GM19193 (cell line): Measurements from ENCODE around the gene CACNA1D.

Source experiments
- POLR2A ChIP-seq: IDR thresholded peaks from 4 replicates; pipeline ENCODE4 v1.6.1; 2011; ENCODE audit not compliant: insufficient read depth, insufficient read length; ENCODE audit errors: extremely low read depth

The CACNA1D gene

DNA sequence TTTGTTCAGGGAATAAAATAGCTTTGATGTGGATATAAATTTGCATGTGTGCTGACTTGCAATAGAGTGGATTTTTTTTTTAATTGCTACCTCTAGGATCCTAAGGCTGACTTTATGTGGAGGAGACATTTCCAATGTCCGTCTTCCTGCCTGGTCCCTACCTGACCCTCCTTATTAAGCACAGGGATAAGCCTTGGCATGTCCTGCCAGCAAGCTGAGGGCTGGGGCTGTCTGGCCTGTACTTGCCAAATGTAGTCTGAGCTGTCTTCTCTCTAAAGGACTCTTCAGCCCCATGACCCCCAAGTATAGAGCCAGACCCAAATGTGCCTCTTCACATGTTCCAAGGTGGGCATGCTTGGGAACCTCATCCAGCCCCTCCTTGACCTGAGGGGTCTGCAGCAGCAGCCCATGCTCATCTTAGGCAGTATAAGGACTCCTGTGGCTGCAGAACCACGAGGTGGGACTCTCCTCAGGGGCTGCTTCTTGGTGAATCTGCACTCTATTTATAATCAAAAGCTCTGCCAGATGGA, 88.8 kb downstream of the CACNA1D start:
- no peak for TF ChIP-seq POLR2A

DNA sequence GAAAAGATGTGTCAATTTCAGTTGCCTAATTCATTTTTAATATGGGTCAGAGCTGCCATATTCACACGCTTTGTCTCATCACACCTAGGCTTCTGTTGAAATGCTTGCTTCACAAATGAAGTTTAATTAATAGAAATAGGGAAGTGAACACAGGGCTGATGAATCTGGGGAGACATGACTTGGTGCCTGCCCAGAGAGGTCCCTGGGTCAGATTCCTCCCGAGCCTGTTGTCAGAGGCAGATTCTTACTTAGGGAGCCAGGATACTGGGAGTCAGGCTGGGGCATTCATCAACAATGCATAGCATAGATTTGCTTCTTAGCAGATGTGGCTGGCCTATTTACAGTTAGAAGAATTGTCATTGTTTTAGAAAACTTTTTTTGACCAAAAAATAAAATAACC, 90.6 kb downstream of the CACNA1D start:
- TF ChIP-seq POLR2A, result no peak

DNA sequence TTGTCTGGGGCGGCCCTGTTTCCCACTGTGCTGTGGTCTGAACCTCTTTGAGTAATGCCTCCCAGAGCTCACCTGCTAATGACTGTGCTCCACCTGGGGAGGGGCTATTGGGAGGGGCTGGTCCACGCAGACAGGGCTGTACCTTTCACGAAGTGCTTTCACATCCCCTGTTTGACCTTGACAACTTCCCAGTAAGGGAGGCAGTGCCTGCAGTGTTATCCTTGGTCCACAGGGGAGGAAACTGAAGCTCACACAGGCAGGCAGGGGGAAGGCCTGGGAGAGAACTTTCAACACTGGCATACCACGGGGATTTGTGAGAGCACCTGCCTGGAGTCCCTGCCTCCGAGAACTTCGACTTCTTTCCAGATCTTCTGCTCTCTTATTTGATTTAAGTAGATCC, 91.2 kb downstream of the CACNA1D start:
- TF ChIP-seq POLR2A, result no peak

DNA sequence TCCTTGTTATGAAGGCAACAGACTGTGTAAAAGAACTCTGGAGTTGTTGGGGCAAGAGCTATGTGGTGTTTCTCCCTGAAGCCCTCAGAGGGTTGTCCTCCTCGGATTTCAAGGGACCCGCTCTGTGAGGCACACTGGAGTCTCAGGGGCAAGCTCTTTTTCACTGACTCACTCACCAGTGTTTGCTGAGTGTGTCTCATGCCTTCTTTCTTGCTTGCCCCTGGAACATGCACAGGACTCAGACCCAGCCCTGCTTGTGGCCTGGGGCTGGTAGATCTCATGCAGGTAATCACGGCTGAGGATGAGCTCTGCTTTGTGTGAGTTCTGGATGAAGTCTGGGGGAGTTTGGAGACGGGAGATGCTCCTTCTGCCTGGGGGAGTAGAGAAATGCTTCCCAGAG, 93.7 kb downstream of the CACNA1D start:
- TF ChIP-seq POLR2A, result no peak

DNA sequence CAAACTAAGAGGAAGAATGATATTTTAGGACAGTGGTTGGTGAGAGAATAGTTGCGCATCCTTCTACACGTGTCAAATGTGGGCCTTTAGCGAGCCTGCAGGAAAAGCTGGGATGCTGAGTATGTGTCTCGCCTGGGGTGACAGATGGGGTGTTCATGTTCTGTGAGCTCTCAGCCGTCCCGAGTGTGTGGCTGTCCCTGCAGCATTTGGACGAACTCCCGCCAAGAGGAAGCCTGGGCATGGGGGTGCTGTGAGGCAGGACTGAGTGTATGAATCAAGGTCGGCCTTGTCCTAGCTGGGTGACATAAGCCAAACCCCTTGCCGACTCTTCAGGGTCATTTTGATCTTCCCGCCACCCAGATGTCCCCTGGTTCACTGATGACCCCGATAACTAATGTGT, 94.8 kb downstream of the CACNA1D start:
- TF ChIP-seq POLR2A, result no peak

DNA sequence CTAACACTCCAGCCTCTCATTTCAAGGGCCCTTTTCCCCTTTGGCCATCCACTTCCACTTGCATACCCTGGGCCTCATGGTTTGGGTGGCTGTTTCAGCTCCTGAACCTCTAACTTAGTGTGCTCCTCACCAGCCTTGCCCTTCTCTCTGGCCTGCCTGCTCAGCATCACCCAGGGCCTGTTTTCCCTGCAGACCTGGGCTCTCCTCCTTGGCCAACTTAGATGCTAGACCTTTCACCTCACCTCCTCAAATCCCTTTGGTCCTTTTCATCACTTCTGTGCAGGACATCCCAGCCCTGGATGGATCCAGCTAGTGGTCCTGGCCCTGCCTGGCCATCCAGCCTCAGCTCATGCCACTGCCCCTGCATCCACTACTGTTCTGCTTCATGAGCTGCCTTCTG, 95.4 kb downstream of the CACNA1D start:
- no peak for TF ChIP-seq POLR2A

DNA sequence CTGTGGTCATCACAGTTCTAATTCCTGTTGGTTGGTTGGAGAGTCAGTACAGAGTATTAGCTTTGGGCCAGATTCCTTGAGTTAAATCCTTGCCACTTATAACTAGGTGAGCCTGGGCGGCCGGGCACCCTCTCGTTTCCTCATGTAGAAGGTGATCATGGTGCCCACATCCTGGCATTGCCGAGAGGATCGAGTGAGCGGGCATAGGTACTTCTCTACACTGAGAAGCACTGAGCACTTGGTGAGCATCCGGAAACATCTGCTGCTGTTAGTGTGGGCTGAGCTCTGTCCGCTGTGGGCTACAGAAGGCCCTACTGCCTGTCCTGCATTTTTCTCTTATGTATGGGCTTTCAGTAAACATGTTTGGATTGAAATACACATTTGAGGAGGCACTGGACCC, 96.2 kb downstream of the CACNA1D start:
- TF ChIP-seq POLR2A, result no peak

DNA sequence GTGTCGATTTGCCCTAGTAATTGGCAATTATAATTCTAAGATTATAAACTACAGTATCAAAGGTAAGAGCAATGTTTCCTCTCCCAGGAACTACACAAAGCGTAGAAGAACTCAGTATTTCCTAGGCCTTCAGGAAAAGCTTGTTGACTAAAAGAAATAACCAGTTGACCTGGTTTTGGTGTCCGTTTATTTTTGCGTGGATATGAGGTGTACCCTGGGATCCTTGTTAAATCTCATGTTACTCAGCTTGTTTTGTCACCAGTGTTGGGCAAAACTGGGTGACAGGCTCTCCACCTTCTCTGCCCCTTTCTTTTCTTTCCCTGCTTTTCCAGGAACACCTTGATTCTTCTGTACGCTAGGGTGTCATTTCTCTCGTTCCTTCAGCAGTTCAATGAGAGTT, 97.2 kb downstream of the CACNA1D start:
- no peak for TF ChIP-seq POLR2A

DNA sequence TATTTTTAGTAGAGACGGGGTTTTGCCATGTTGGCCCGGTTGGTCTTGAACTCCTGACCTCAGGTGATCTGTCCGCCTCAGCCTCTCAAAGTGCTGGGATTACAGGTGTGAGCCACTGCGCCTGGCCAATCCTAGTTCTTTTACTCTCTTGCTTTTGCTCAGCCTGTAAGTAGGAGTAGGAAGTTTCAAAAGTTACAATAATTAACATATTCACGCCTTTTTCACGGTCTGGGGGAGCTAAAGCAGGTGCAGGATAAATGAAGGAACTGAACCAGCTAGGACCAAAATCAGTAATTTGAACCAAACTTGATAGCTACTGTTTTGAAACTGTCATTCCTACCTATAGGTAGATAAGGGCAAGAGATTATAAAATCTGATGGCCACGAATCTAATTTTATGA, 98.5 kb downstream of the CACNA1D start:
- no peak for TF ChIP-seq POLR2A

DNA sequence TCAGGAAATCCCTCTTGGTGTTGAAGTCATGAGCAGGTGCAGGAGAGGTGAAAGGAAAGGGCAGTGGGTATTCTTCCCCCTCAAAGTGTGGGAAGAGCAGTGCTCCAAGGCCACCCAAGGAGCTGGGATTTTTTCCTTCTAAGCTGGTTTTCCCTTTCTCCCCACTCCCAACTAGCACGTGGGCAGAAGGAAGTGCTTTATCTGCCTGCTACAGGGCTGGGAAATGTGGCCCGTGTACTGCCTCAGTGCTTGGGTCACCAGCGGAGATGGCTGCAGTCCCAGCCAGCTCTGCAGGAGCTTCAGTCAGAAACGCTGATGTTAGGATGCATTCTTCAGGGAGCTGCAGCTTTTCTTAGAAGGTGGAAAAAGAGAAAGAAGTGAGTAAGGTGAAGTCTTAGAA, 99.2 kb downstream of the CACNA1D start:
- no peak for TF ChIP-seq POLR2A

DNA sequence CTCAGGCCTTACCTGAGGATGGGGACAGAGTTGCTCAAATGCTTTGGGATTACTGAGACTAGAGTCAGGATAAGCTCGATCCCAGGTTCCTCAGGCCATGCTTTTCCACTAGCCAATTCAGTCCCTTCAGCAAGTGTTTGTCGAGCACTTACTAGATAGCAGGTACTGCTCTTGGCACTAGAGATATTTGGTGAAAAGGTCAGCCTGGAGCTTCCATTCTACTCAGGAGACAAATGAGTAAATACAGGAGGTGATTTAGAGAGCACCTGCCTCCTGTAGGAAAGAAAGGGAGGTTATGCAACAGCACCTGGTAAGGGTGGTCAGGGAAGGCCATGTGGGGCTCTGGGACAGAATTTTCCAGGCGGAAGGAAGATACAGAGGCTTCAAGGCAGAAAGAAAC, 99.9 kb downstream of the CACNA1D start:
- TF ChIP-seq POLR2A, result no peak

DNA sequence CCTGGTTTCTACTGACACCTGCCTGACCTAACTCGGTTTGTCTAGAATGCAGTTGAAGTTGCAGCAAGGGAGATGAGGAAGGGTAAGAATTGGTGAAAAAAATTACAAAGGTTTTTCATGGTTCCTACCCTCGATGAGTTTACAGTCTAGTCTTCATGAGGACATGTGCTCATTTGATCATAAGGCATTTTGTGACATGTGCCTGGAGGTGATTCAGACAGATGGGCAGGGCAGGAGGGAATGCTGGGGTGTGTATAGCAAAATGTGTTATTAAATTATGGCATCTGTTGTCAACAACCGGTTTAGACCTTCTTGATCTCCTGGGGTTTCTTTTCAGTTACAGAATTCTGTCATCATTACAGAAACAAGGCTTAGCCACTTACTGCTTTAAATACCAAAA, 101.2 kb downstream of the CACNA1D start:
- TF ChIP-seq POLR2A, result no peak

DNA sequence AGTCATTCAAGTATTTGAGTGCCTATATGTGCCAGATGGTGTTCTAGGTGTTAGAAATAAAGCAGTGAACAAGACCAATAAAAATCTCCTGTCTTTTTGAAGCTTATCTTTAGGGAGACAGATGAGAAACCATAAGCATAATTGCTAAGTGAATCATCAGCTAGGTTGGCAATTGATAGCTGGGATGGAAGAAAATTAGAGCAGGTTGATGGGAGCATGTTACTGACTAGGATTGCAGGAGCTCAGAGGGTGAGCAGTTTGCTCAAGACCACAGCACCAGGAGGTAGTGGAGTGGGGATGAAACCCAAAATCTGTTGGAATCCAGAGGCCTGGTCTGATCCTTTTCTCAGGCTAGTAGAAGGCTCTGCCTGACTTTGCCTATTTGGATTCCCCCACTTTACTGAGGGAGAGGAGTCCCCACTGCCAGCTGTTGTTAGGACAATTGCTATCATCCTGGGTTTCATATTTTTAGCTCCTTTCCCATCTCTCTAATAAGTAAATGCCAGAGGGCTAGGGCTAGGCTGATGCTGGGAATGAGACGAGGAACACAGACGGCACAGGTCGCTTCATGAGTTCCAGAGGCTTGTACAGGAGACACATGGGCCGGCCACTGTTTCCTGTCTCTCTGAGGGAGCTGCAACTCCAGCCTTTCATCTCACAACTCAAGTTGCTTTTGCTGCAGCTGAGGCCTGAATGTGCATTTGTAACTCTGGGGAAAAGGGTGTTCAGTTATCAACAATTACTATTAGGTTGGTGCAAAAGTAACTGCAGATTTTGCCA, 102.9 kb downstream of the CACNA1D start:
- no peak for TF ChIP-seq POLR2A

DNA sequence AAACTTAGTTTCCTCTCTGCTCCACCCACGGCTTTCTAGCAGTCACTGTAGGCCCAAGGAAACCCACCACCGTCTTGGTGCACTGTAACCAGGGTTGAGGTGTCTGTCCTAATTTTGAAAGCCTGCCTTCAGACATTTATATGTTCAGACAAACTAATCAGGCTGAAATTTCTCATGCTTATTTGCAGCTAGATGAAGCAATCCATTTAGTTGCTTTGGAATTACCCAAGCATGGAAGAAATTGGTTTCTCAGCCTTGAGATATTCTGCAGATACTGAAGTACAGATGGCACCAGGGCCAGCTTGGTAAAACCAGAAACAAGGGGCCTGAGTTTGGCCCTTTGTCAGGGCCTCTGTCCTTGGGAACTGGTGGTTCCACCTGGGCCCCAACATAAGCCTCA, 105.4 kb downstream of the CACNA1D start:
- no peak for TF ChIP-seq POLR2A

DNA sequence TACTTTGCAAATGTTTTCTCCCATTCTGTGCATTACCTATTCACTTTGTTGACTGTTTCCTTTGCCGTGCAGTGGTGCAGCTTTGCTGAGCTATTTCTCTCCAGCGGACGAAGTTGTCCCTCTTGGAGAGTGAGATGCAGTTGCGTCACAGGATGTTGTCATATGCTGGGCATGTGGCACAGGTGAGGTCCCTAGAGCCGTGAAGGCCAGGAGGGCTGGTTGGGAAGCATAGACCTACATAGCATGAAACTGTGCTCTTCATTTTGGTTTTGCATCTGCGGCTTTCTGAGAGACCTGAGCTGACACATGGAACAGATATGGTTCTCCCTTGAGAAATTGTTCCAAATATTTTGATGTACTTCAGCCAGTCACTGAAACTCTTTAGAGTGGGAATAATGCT, 108.5 kb downstream of the CACNA1D start:
- TF ChIP-seq POLR2A, result no peak

DNA sequence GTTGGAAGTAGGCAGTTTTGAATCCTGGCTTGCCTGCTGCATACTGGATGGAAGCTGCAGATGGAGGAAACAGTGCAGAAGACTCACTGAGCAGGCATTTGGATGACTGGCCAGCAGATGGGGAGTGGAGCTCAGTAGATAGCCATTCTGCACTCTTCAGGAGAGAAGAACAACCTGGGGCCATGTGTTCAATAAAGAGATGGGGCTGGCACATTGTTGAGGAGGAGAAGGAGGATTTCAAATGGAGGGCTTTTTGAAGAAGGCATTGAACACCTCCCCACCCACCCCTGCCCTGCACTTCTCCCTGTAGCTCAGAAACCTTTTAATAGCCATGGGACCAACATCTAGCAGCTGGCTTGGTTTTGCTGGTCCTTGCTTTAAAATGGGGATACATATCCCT, 109.8 kb downstream of the CACNA1D start:
- no peak for TF ChIP-seq POLR2A

DNA sequence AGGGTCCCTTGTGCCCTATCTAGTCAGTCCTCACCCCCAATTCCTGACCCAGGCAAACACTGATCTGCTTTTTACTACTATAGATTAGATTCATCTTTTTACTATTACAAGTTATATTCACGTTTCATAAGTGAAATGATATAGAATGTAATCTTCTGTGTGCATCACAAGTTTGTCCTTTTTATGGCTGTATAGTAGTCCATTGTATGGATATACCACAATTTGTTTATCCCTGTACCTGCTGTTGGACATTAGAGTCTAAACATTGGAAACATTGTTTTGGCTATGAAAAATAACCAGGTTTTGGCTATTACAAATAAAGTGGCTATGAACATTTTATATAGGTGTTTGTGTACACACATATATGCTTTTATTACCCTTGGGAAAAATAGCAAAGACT, 112.4 kb downstream of the CACNA1D start:
- no peak for TF ChIP-seq POLR2A
